H1 (cell line): ENCODE measurements around the gene ZFAND3. TPM values are rescaled to one million over a fixed set of nuclear protein-coding genes. Genes with fewer than 3 reads are reported as not detected.

Experiments
- CTCF ChIA-PET: fragments of 300-600 bp; sonication (Branson Sonifier 250); formaldehyde crosslinking; loops from one replicate; lab custom pipeline; 2021; ENCODE audit not compliant: partially characterized antibody; lab: Charles Lee
- POLR2A ChIA-PET: fragments of 300-600 bp; sonication (Branson Sonifier 250); formaldehyde crosslinking; loops from one replicate; lab custom pipeline; 2021; ENCODE audit warnings: inconsistent platforms; ENCODE audit not compliant: partially characterized antibody; lab: Charles Lee
- DNase-seq, 2 experiments: peaks; one replicate each; pipeline versions ENCODE4 v3.0.0 to v3.0.0-alpha.2; 2010 to 2022; ENCODE audit warnings: low spot score in 2 of 2, low read depth in 1 of 2, mixed read lengths in 1 of 2
- FAIRE-seq: peaks from 2 replicates; lab custom pipeline; 2011; peaks lifted over from hg19 to GRCh38; lab: Jason Lieb, UNC
- H2AFZ ChIP-seq: 2 replicates; pipeline ENCODE4 v1.8.1; 2012; ENCODE audit warnings: low read length, inconsistent platforms
- H2AK5ac ChIP-seq: 2 replicates; pipeline ENCODE4 v1.6.1; 2013; ENCODE audit warnings: low read depth, low read length
- H2BK120ac ChIP-seq: replicated peaks from 2 replicates; pipeline ENCODE3; 2013; ENCODE audit warnings: low read depth, low read length, inconsistent platforms
- H2BK12ac ChIP-seq: 2 replicates; pipeline ENCODE4 v1.6.1; 2013; ENCODE audit warnings: low read depth, low read length
- H2BK15ac ChIP-seq: 2 replicates; pipeline ENCODE4 v1.6.1; 2013; ENCODE audit warnings: low read length
- H2BK20ac ChIP-seq: 2 replicates; pipeline ENCODE4 v1.6.1; 2013; ENCODE audit warnings: low read length
- H2BK5ac ChIP-seq: 2 replicates; pipeline ENCODE4 v1.6.1; 2013; ENCODE audit warnings: low read depth, low read length
- H3K14ac ChIP-seq: 2 replicates; pipeline ENCODE4 v1.6.1; 2013; ENCODE audit warnings: inconsistent platforms; ENCODE audit not compliant: insufficient read length
- H3K18ac ChIP-seq: 2 replicates; pipeline ENCODE4 v1.6.1; 2013; ENCODE audit warnings: low read length; ENCODE audit errors: extremely low read depth
- H3K23ac ChIP-seq: 2 replicates; pipeline ENCODE4 v1.6.1; 2013; ENCODE audit warnings: inconsistent platforms; ENCODE audit not compliant: insufficient read length
- H3K23me2 ChIP-seq: 2 replicates; pipeline ENCODE4 v1.6.1; 2013; ENCODE audit warnings: low read depth, low read length
- H3K27ac ChIP-seq: 2 replicates; pipeline ENCODE4 v1.6.1; 2011; ENCODE audit warnings: low read depth, low read length, inconsistent platforms
- H3K27me3 ChIP-seq, 4 experiments: replicated peaks in 1 of 4; 1 replicate in 1 of 4; 2 replicates in 3 of 4; pipeline versions ENCODE4 v1.6.1 to v1.8.1; 2011 to 2013; ENCODE audit warnings: low read length in 3 of 4, mild to moderate bottlenecking in 3 of 4, inconsistent platforms in 2 of 4, mixed read lengths in 2 of 4, moderate library complexity in 1 of 4; ENCODE audit not compliant: control insufficient read depth in 3 of 4, insufficient read depth in 3 of 4; ENCODE audit errors: extremely low read depth in 1 of 4
- H3K36me3 ChIP-seq, 4 experiments: 2 replicates each; pipeline versions ENCODE4 v1.6.1 to v1.8.1; 2011 to 2013; ENCODE audit warnings: mild to moderate bottlenecking in 4 of 4, low read length in 3 of 4, moderate library complexity in 2 of 4, control low read depth in 1 of 4, inconsistent platforms in 1 of 4; ENCODE audit not compliant: insufficient read depth in 4 of 4, control insufficient read depth in 2 of 4
- H3K4ac ChIP-seq: replicated peaks from 2 replicates; pipeline ENCODE3; 2013; ENCODE audit warnings: low read length, low read depth, mixed read lengths, inconsistent platforms; ENCODE audit not compliant: insufficient read length
- H3K4me1 ChIP-seq, 4 experiments: replicated peaks in 1 of 4; 1 replicate in 1 of 4; 2 replicates in 3 of 4; pipeline versions ENCODE4 v1.6.1 to v1.8.1; 2011 to 2013; ENCODE audit warnings: low read length in 3 of 4, inconsistent platforms in 2 of 4, mixed read lengths in 1 of 4; ENCODE audit not compliant: insufficient read depth in 4 of 4, control insufficient read depth in 3 of 4
- H3K4me2 ChIP-seq, 2 experiments: 2 replicates each; pipeline versions ENCODE4 v1.6.1 to v1.8.1; 2011 to 2013; ENCODE audit warnings: low read depth in 2 of 2, low read length in 2 of 2, control low read depth in 1 of 2, inconsistent platforms in 1 of 2, mild to moderate bottlenecking in 1 of 2; ENCODE audit not compliant: insufficient read depth in 1 of 2
- H3K4me3 ChIP-seq, 4 experiments: fragments of 200-600, 300-600 bp in 1 of 4; sonication (generic), shearing (Covaris generic), sonication (Bioruptor Twin) in 1 of 4; 2 replicates each; pipeline versions ENCODE4 v1.5.1 to v1.8.1; 2011 to 2016; ENCODE audit warnings: low read length in 4 of 4, low read depth in 3 of 4, control low read depth in 2 of 4, inconsistent platforms in 2 of 4, mild to moderate bottlenecking in 2 of 4, mixed read lengths in 1 of 4, moderate library complexity in 1 of 4; ENCODE audit not compliant: insufficient read depth in 2 of 4; ENCODE audit errors: extremely low read depth in 1 of 4
- H3K56ac ChIP-seq: replicated peaks from 2 replicates; pipeline ENCODE3; 2013; ENCODE audit warnings: low read depth, mild to moderate bottlenecking, mixed read lengths, low read length, inconsistent platforms; ENCODE audit not compliant: insufficient read length
- H3K79me1 ChIP-seq: 2 replicates; pipeline ENCODE4 v1.6.1; 2013; ENCODE audit warnings: low read depth, low read length, control low read depth
- H3K79me2 ChIP-seq, 2 experiments: 2 replicates each; pipeline versions ENCODE4 v1.6.1 to v1.8.1; 2012 to 2013; ENCODE audit warnings: low read length in 2 of 2, mild to moderate bottlenecking in 2 of 2, inconsistent platforms in 1 of 2; ENCODE audit not compliant: insufficient read depth in 2 of 2, control insufficient read depth in 1 of 2
- H3K9ac ChIP-seq, 4 experiments: replicated peaks in 1 of 4; 1 replicate in 1 of 4; 2 replicates in 3 of 4; pipeline versions ENCODE4 v1.6.1 to v1.8.1; 2011 to 2013; ENCODE audit warnings: low read depth in 3 of 4, low read length in 3 of 4, control low read depth in 2 of 4, mild to moderate bottlenecking in 2 of 4, moderate library complexity in 2 of 4, inconsistent platforms in 1 of 4; ENCODE audit errors: extremely low read depth in 1 of 4
- H3K9me3 ChIP-seq, 2 experiments: 2 replicates each; pipeline versions ENCODE4 v1.6.1 to v1.8.1; 2012 to 2013; ENCODE audit warnings: mild to moderate bottlenecking in 2 of 2, moderate library complexity in 2 of 2, control low read depth in 1 of 2, inconsistent platforms in 1 of 2, low read depth in 1 of 2, low read length in 1 of 2, mixed read lengths in 1 of 2; ENCODE audit not compliant: insufficient read depth in 2 of 2
- H4K20me1 ChIP-seq, 2 experiments: replicated peaks in 1 of 2; 2 replicates each; pipeline versions ENCODE3 to v1.8.1; 2011 to 2013; ENCODE audit warnings: inconsistent platforms in 2 of 2, low read length in 2 of 2, mild to moderate bottlenecking in 1 of 2; ENCODE audit not compliant: insufficient read depth in 2 of 2, control insufficient read depth in 1 of 2
- H4K5ac ChIP-seq: 2 replicates; pipeline ENCODE4 v1.6.1; 2013; ENCODE audit warnings: low read length, low read depth, mixed read lengths, inconsistent platforms; ENCODE audit not compliant: insufficient read length
- H4K8ac ChIP-seq: 2 replicates; pipeline ENCODE4 v1.8.0; 2013; ENCODE audit warnings: mild to moderate bottlenecking, moderate library complexity, low read length, inconsistent platforms; ENCODE audit not compliant: insufficient read depth; ENCODE audit errors: extremely low read depth
- H4K91ac ChIP-seq: replicated peaks from 2 replicates; pipeline ENCODE3; 2013; ENCODE audit warnings: low read length, mixed read lengths, inconsistent platforms; ENCODE audit not compliant: insufficient read length
- CHD1 ChIP-seq: IDR thresholded peaks from 2 replicates; pipeline ENCODE4 v1.6.1; 2012; ENCODE audit warnings: low read depth, low read length, improper control_type of control experiment
- JUN ChIP-seq: IDR thresholded peaks from 2 replicates; pipeline ENCODE4 v1.6.1; 2011; ENCODE audit warnings: low read depth, mild to moderate bottlenecking, improper control_type of control experiment, low read length
- KDM5A ChIP-seq: fragments of 200-600 bp; IDR thresholded peaks from 2 replicates; pipeline ENCODE4 v1.7.1; 2012; ENCODE audit warnings: mild to moderate bottlenecking, low read length, inconsistent platforms, mixed read lengths
- MAFK ChIP-seq: IDR thresholded peaks from 2 replicates; pipeline ENCODE4 v1.6.1; 2012; ENCODE audit warnings: low read depth, mild to moderate bottlenecking, improper control_type of control experiment, low read length
- SIX5 ChIP-seq: IDR thresholded peaks from 2 replicates; pipeline ENCODE4 v1.6.1; 2011; ENCODE audit warnings: mild to moderate bottlenecking, low read depth, low read length
- SRF ChIP-seq: IDR thresholded peaks from 2 replicates; pipeline ENCODE4 v1.6.1; 2011; ENCODE audit warnings: mild to moderate bottlenecking, low read depth, low read length, moderate library complexity
- SUZ12 ChIP-seq: fragments of 200-600 bp; sonication (generic); IDR thresholded peaks from 2 replicates; pipeline ENCODE4 v1.6.1; 2012; ENCODE audit warnings: mild to moderate bottlenecking, inconsistent platforms, low read length, moderate library complexity, mixed read lengths
- TBP ChIP-seq: IDR thresholded peaks from 2 replicates; pipeline ENCODE4 v1.6.1; 2011; ENCODE audit warnings: low read depth, low read length, improper control_type of control experiment
- ZNF274 ChIP-seq: IDR thresholded peaks from 2 replicates; pipeline ENCODE4 v1.7.0; 2012; ENCODE audit warnings: low read length, borderline replicate concordance; ENCODE audit errors: extremely low read depth
- WGBS, 2 experiments: shearing (Covaris generic) in 1 of 2; methylation state at CpG; one replicate each; pipeline versions ENCODE4 v1.1.6 to v1.1.7; 2013 to 2015; ENCODE audit warnings: low lambda C conversion rate in 2 of 2, mixed read lengths in 2 of 2, inconsistent platforms in 1 of 2, low coverage in 1 of 2, missing lambda C conversion rate in 1 of 2; ENCODE audit not compliant: insufficient replicate concordance in 2 of 2, insufficient coverage in 1 of 2, insufficient read length in 1 of 2; ENCODE audit errors: extremely low coverage in 1 of 2, missing lambda C conversion rate in 1 of 2; 5-methylcytosine and 5-hydroxymethylcytosine counted together
- polyA plus RNA-seq, 7 experiments: library from polyadenylated mRNA; depleted of rRNA in 3 of 7; stranded (reverse) in 5 of 7; unstranded in 2 of 7; fragments of >200 nt in 5 of 7; fragments of 200-250 nt in 2 of 7; gene quantifications; 1 replicate in 5 of 7; 2 replicates in 1 of 7; 4 replicates in 1 of 7; pipeline versions ENCODE4 v1.2.1 to v1.2.3, GENCODE V29; 2011 to 2013; ENCODE audit warnings: missing spikeins in 2 of 7, mixed read lengths in 2 of 7
- total RNA-seq: library from RNA; stranded (reverse); fragmentation: NEBNext Ultra II Directional; extraction: Animal tissue kit (Norgen Biotek cat#: 25700); gene quantifications from 2 replicates; pipeline ENCODE4 v1.2.1, GENCODE V29; 2021

ZFAND3 gene
- total and polyA plus RNA-seq, 2 of the 8 experiments (the other 6 are each of a cell fraction or from before 2014, with no cell fraction given), result 13.0 to 51.3 TPM

GRCh38 chr6:38043259-38043753 lies 223.8 kb downstream of the ZFAND3 start:
- peaks cover 0 to 3% of the 10 kb centered on the region in 2 experiments; a peak in 1 of 4 replicates for H3K79me2 ChIP-seq
- no peak overlapping the region for H2AFZ ChIP-seq
- no peak overlapping the region for H2BK12ac ChIP-seq
- no peak overlapping the region for H2BK5ac ChIP-seq
- POLR2A ChIA-PET, result interaction anchor here (1.1 to 1.3 kb wide), 2 partner anchors 11 to 17 kb away, joined by 3 to 4 read pairs; no protein-coding TSS in a partner anchor
- H4K91ac ChIP-seq, result no peak overlapping the region
- no peak for DNase-seq
- H3K27ac ChIP-seq, result no peak overlapping the region
- no peak overlapping the region for H2BK20ac ChIP-seq
- H3K79me1 ChIP-seq, result 0 out of 2 replicates have a peak, but pooled peaks cover 3% of the 10 kb centered on the region
- no peaks in the 10 kb centered on the region for H3K36me3 ChIP-seq
- H4K20me1 ChIP-seq, result no peaks in the 10 kb centered on the region
- H2BK15ac ChIP-seq, result no peak overlapping the region
- no peak overlapping the region for H3K4me2 ChIP-seq
- CTCF ChIA-PET, result interaction anchor here (1.5 kb wide), 1 partner anchor 162 kb away, joined by 3 read pairs; no protein-coding TSS in a partner anchor
- H3K9me3 ChIP-seq, result 0 out of 4 replicates have a peak, but pooled peaks cover 0 to 2% of the 10 kb centered on the region in 2 experiments
- no peaks in the 10 kb centered on the region for H3K4me1 ChIP-seq
- H2AK5ac ChIP-seq, result no peak overlapping the region
- H3K23ac ChIP-seq, result no peak overlapping the region
- no peaks in the 10 kb centered on the region for H3K27me3 ChIP-seq
- H2BK120ac ChIP-seq, result no peak overlapping the region
- H3K4me3 ChIP-seq, result no peak overlapping the region
- no peak overlapping the region for H4K8ac ChIP-seq
- no peaks in the 10 kb centered on the region; the same call in 1 of the 2 replicates for H3K23me2 ChIP-seq
- no peak overlapping the region for H3K14ac ChIP-seq
- H3K56ac ChIP-seq, result no peak overlapping the region
- no peak overlapping the region for H3K9ac ChIP-seq
- H3K4ac ChIP-seq, result no peak overlapping the region
- no peak for FAIRE-seq
- H3K18ac ChIP-seq, result no peak overlapping the region
- 67 to 100% methylated on average over 1 of the region's 3 CpGs for WGBS, 2 experiments
- H4K5ac ChIP-seq, result no peak overlapping the region
- TF ChIP-seq SRF, result no peak
- TF ChIP-seq SUZ12, result no peak
- TF ChIP-seq SIX5, result no peak
- TF ChIP-seq KDM5A, result no peak
- TF ChIP-seq CHD1, result no peak
- no peak for TF ChIP-seq ZNF274
- no peak for TF ChIP-seq JUN
- no peak for TF ChIP-seq TBP
- TF ChIP-seq MAFK, result no peak
